NCI-H446 treated with DMSO at 0.1 percent for 48 hours (cell line): ENCODE results near the gene ALG12.
"Not testable (repeated sequence)": the region's sequence is repeated elsewhere in the genome, so short reads cannot be mapped to it uniquely, and the experiment has no call there.

Experiments
- DNase-seq: peaks from one replicate; lab custom pipeline; 2025; lab: John Stamatoyannopoulos, UW

Gene ALG12

GRCh38 chr22:49866134-49866533, 52.1 kb downstream of the ALG12 start:
- DNase-seq = no peak

DNA sequence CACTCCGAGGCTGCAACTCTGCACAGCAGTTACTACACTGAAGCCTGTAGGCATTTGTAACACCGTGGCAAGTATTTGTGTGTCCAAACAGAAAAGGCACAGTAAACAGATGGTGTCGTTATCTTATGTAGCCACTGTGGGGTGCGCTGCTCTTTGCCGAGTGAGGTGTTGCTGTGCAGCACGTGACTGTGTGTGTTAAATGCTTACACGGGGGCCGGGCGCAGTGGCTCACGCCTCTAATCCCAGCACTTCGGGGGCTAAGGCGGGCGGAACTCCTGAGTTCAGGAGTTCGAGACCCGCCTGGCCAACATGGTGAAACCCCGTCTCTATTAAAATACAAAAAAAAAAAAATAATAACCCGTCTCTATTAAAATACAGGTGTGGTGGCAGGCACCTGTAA, 53.1 kb downstream of the ALG12 start:
- no peak for DNase-seq

GRCh38 chr22:49863931-49864330, 54.3 kb downstream of the ALG12 start:
- DNase-seq = no peak

- DNase-seq = no peak
These were observed 55.8 kb downstream of the ALG12 start for GRCh38 chr22:49862496-49862776.

DNA sequence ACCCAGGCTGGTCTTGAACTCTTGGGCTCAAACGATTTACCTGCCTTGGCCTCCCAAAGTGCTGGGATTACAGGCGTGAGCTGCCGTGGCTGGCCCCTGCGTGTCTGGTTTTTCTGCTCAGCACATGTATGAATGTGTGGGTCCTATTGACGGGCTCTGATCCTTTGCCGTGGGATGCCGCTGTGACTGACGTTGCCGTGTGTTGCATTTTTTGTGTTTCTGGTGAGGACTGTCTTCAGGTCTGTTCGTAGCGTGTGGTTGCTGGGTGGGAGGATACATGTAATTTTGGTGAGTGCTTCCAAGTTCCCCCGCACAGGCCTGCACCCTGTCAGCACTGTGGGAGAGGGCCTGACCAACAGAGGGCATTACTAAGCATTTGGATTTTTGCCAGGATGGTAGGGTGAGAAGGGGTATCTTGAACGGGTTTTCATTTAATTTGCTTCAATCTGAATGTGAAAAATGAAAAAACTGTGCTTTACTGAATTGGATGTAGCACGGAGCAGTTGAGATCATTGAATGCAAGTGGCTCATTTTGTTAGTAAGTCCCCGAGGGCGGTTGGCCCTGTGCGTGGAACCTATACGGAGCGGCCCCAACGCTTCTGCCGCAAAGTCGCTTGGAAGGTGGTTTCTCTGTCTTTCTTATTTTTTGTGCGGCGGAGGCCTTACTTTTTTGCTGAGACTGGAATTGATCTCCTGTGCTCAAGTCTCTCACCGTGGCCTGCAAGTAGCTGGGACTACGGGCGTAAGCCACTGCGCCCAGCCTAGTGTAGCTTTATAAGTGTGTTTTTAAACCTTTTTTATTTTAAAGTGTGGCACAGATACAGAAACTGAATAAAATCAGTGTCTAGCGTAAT, 56.4 kb downstream of the ALG12 start:
- no peak for DNase-seq

DNA sequence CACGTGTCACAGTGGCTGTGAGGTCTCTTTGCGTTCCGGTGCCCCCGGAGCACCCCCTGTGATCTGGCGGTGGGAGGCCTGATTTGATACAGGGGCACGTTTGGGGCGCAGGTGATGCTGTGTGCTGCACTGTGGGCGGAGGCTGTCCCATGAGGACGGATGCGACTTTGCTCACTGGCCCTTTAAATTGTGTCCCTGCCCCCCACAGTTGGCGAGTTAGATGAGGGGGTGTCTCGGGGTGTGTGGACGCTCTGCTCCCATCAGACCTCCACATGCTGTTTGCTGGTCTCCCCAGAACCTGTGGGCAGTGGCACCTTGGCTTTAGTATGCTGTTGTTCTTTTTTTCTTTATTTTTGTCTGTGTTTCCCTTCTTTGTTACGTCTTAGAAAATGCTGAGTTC, 59.4 kb downstream of the ALG12 start:
- no peak for DNase-seq

- no peak for DNase-seq
These were observed 61.2 kb downstream of the ALG12 start for GRCh38 chr22:49856766-49857618.

- DNase-seq = no peak
These were observed 61.9 kb downstream of the ALG12 start for GRCh38 chr22:49856343-49856742.

DNA sequence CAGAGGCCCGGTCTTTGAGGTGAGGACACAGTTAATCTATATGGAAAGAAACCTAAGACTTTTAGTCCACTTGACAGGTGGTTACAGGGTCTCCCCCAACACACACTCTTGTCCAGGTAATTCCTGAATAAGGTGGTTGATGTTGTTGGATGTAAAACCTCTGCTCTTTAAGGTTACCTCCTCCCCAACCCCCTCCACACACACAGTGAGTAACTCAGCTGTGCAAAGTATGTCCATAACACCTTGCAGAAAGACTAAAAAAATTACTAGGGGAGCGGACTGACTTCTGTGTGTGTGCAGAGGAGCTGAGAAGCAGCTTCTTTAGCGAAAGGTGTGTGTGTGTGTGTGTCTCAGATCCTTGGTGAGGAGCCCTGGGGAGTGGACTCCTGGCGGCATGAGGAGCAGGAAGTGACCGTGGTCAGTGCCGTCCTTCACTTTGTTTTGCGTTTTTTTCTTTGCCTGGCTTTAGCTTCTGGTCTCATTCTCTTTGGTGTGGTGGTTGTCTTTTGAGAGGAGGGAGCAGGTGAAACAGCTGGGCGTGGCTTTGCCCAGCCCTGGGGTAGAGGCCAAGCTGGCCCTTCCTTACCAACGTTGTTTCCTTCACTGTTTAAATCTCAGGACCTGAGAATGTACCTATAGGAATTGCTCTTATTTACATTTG, 62.9 kb downstream of the ALG12 start:
- no peak for DNase-seq

GRCh38 chr22:49853981-49854831, 64.0 kb downstream of the ALG12 start:
- DNase-seq = no peak

GRCh38 chr22:49852898-49853894, 65.0 kb downstream of the ALG12 start, which contains the start of gene ZBED4:
TSS of gene ZBED4 (plus strand) at chr22:49853844. CDS start at chr22:49883663, 29,819 bp downstream.
- peak; percentile 84 for DNase-seq

- DNase-seq = not testable (repeated sequence)
These were observed 65.7 kb downstream of the ALG12 start for GRCh38 chr22:49852568-49852897.

- no peak for DNase-seq
These were observed 67.1 kb downstream of the ALG12 start for GRCh38 chr22:49850959-49851802.
